ENCODE data around the gene HOMER3. TPM values are rescaled to one million over a fixed set of nuclear protein-coding genes. Genes with fewer than 3 reads are reported as not detected.
A peak's percentile ranks its signal among the peaks of the same experiment; 100 is the strongest.

Gene HOMER3
- total RNA-seq, 1 experiment from 2014 or later = 20.2 TPM

DNA sequence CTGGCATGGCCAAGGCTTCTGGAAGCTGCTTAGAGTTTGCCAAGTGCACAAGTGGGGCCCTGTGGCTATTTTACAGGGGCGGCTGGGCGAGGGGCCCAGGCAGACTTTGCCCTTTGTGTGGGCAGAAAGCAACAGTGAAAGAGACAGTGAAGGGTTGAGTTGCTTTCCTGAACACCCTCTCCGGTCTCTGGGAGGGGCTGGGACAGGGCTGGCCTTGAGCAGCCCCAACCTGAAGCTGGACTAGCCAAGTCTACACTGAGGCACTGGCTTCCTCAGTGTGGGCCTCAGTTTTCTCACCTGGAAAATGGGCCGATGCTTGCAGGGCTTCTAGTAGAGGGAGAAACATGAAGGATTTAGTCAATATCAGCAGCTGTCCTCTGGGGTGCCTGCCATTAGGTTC, 2.4 kb upstream of the HOMER3 start:
- TF ChIP-seq, protein P1, sequence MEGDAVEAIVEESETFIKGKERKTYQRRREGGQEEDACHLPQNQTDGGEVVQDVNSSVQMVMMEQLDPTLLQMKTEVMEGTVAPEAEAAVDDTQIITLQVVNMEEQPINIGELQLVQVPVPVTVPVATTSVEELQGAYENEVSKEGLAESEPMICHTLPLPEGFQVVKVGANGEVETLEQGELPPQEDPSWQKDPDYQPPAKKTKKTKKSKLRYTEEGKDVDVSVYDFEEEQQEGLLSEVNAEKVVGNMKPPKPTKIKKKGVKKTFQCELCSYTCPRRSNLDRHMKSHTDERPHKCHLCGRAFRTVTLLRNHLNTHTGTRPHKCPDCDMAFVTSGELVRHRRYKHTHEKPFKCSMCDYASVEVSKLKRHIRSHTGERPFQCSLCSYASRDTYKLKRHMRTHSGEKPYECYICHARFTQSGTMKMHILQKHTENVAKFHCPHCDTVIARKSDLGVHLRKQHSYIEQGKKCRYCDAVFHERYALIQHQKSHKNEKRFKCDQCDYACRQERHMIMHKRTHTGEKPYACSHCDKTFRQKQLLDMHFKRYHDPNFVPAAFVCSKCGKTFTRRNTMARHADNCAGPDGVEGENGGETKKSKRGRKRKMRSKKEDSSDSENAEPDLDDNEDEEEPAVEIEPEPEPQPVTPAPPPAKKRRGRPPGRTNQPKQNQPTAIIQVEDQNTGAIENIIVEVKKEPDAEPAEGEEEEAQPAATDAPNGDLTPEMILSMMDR (IDR thresholded peaks at IDR 0.05; ENCODE audit: unreplicated experiment) = no peak
- Mint-ChIP-seq H3K27me3 (ENCODE audit: unreplicated experiment) (no peaks in the 10 kb centered on the region), H3K36me3 (ENCODE audit: insufficient read depth, unreplicated experiment) (peaks cover 22% of the 10 kb centered on the region), H3K4me3 (ENCODE audit: low read depth, unreplicated experiment) (no peak overlapping the region), H3K27ac (ENCODE audit: unreplicated experiment) (no peak overlapping the region), H3K4me1 (ENCODE audit: low read depth, unreplicated experiment) (peaks cover 8% of the 10 kb centered on the region), H3K9me3 (ENCODE audit: low read depth, unreplicated experiment) (no peaks in the 10 kb centered on the region)
- intact Hi-C loops (cut with micrococcal nuclease; ENCODE audit: unreplicated experiment) = no loop called here
- BruUV-seq (replicated peaks) = no TSS peak
- CTCF ChIA-PET = no interaction called here
- DNase-seq = no peak

DNA sequence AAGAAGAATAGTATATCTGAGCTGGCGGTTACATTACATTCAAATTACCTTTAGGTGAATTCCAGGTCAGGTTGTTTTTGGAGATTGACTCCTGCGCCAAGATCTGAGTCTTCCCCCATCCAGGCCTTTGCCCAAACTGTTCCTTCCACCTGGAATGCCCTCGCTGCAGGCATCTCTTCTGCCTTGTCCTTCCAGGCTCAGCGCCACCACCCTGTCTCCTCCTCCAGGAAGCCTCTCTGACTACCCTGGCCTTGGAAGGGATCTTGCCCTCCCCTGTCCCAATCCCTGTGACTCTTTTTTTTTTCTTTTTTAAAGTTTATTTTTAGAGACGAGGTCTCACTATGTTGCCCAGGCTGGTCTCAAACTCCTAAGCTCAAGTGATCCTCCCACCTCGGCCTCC, 1.7 kb upstream of the HOMER3 start:
- DNase-seq = no peak
- CTCF ChIA-PET = no interaction called here
- TF ChIP-seq, protein P1 (IDR thresholded peaks at IDR 0.05; ENCODE audit: unreplicated experiment) = no peak
- peaks cover 27% of the 10 kb centered on the region for H3K36me3 Mint-ChIP-seq (ENCODE audit: insufficient read depth, unreplicated experiment)
- no peaks in the 10 kb centered on the region for H3K9me3 Mint-ChIP-seq (ENCODE audit: low read depth, unreplicated experiment)
- H3K27ac Mint-ChIP-seq (ENCODE audit: unreplicated experiment) = no peak overlapping the region
- BruUV-seq (replicated peaks) = no TSS peak
- intact Hi-C loops (cut with micrococcal nuclease; ENCODE audit: unreplicated experiment) = no loop called here
- no peaks in the 10 kb centered on the region for H3K27me3 Mint-ChIP-seq (ENCODE audit: unreplicated experiment)
- no peak overlapping the region for H3K4me3 Mint-ChIP-seq (ENCODE audit: low read depth, unreplicated experiment)
- peaks cover 8% of the 10 kb centered on the region for H3K4me1 Mint-ChIP-seq (ENCODE audit: low read depth, unreplicated experiment)

- TF ChIP-seq, protein P1 (IDR thresholded peaks at IDR 0.05; ENCODE audit: unreplicated experiment) = no peak
- Mint-ChIP-seq H3K4me1 (ENCODE audit: low read depth, unreplicated experiment) (peaks cover 8% of the 10 kb centered on the region), H3K27ac (ENCODE audit: unreplicated experiment) (no peak overlapping the region), H3K27me3 (ENCODE audit: unreplicated experiment) (no peaks in the 10 kb centered on the region), H3K4me3 (ENCODE audit: low read depth, unreplicated experiment) (no peak overlapping the region), H3K36me3 (ENCODE audit: insufficient read depth, unreplicated experiment) (peaks cover 32% of the 10 kb centered on the region), H3K9me3 (ENCODE audit: low read depth, unreplicated experiment) (no peaks in the 10 kb centered on the region)
- CTCF ChIA-PET = no interaction called here
- DNase-seq = no peak
- BruUV-seq (replicated peaks) = no TSS peak
- intact Hi-C loops (cut with micrococcal nuclease; ENCODE audit: unreplicated experiment) = no loop called here
These were observed 774 bp upstream of the HOMER3 start for GRCh38 chr19:18941628-18942354.

GRCh38 chr19:18939922-18940768, 872 bp downstream of the HOMER3 start:
- CTCF ChIA-PET = no interaction called here
- intact Hi-C loops (cut with micrococcal nuclease; ENCODE audit: unreplicated experiment) = no loop called here
- TF ChIP-seq, protein P1 (IDR thresholded peaks at IDR 0.05; ENCODE audit: unreplicated experiment) = no peak
- peaks cover 8% of the 10 kb centered on the region for H3K4me1 Mint-ChIP-seq (ENCODE audit: low read depth, unreplicated experiment)
- H3K27ac Mint-ChIP-seq (ENCODE audit: unreplicated experiment) = peak overlapping the region; percentile 89
- BruUV-seq (replicated peaks) = no TSS peak
- peak; percentile 40 for DNase-seq
- H3K9me3 Mint-ChIP-seq (ENCODE audit: low read depth, unreplicated experiment) = no peaks in the 10 kb centered on the region
- no peaks in the 10 kb centered on the region for H3K27me3 Mint-ChIP-seq (ENCODE audit: unreplicated experiment)
- H3K4me3 Mint-ChIP-seq (ENCODE audit: low read depth, unreplicated experiment) = peak overlapping the region; percentile 82
- peaks cover 32% of the 10 kb centered on the region for H3K36me3 Mint-ChIP-seq (ENCODE audit: insufficient read depth, unreplicated experiment)
